ENCODE results near the gene ZNF775.

- no peak for TF ChIP-seq POLR2A (IDR thresholded peaks at IDR 0.05; ENCODE audit: low read length)
- no peak for TF ChIP-seq GATA1 (IDR thresholded peaks at IDR 0.05; ENCODE audit: low read depth, low read length)
Observed at GRCh38 chr7:150446288-150446938, 67.3 kb downstream of the ZNF775 start.
